PFSK-1 (cell line): Measurements from ENCODE around the gene NAV2.

Source experiments
- FOXP2 ChIP-seq: optimal IDR thresholded peaks from 2 replicates; pipeline ENCODE3; 2011; ENCODE audit warnings: borderline replicate concordance, control low read depth, inconsistent platforms; ENCODE audit not compliant: insufficient read depth; ENCODE audit errors: extremely low read length, extremely low read depth
- POLR2AphosphoS5 ChIP-seq: IDR thresholded peaks from 2 replicates; pipeline ENCODE4 v1.6.1; 2012; ENCODE audit warnings: low read depth, mild to moderate bottlenecking, control low read depth, low read length, moderate library complexity
- REST ChIP-seq, 2 experiments: IDR thresholded peaks; 2 replicates each; pipeline versions ENCODE4 v1.6.1 to v1.8.0; 2011 to 2012; ENCODE audit warnings: low read depth in 2 of 2, low read length in 2 of 2, control low read depth in 1 of 2, inconsistent platforms in 1 of 2, mild to moderate bottlenecking in 1 of 2, moderate library complexity in 1 of 2; ENCODE audit not compliant: insufficient read depth in 1 of 2
- SIN3A ChIP-seq: IDR thresholded peaks from 2 replicates; pipeline ENCODE4 v1.6.1; 2012; ENCODE audit warnings: mild to moderate bottlenecking, low read length, moderate library complexity, borderline replicate concordance; ENCODE audit not compliant: insufficient read depth
- TAF1 ChIP-seq: IDR thresholded peaks from 2 replicates; pipeline ENCODE4 v1.6.1; 2012; ENCODE audit warnings: low read length, control low read depth, borderline replicate concordance; ENCODE audit not compliant: insufficient read depth

Gene NAV2

GRCh38 chr11:19953336-19953735 lies 240.7 kb downstream of the NAV2 start:
- TF ChIP-seq SIN3A: no peak
- no peak for TF ChIP-seq TAF1
- TF ChIP-seq REST (IDR thresholded peaks at IDR 0.05; ENCODE audit: insufficient read depth in 1 of 2, low read depth in 2 of 2, low read length in 2 of 2): no peak
- TF ChIP-seq POLR2AphosphoS5: no peak
- no peak for TF ChIP-seq FOXP2

GRCh38 chr11:19953909-19954308 lies 241.3 kb downstream of the NAV2 start:
- TF ChIP-seq REST (IDR thresholded peaks at IDR 0.05; ENCODE audit: insufficient read depth in 1 of 2, low read depth in 2 of 2, low read length in 2 of 2) (no peak), TAF1 (no peak), SIN3A (no peak), FOXP2 (no peak), POLR2AphosphoS5 (no peak)

- TF ChIP-seq TAF1: no peak
- no peak for TF ChIP-seq SIN3A
- TF ChIP-seq POLR2AphosphoS5: no peak
- no peak for TF ChIP-seq FOXP2
- no peak for TF ChIP-seq REST (IDR thresholded peaks at IDR 0.05; ENCODE audit: insufficient read depth in 1 of 2, low read depth in 2 of 2, low read length in 2 of 2)
Measured at GRCh38 chr11:19954899-19955298, 242.3 kb downstream of the NAV2 start.

- TF ChIP-seq FOXP2: no peak
- TF ChIP-seq SIN3A: no peak
- no peak for TF ChIP-seq REST (IDR thresholded peaks at IDR 0.05; ENCODE audit: insufficient read depth in 1 of 2, low read depth in 2 of 2, low read length in 2 of 2)
- TF ChIP-seq POLR2AphosphoS5: no peak
- no peak for TF ChIP-seq TAF1
Measured at GRCh38 chr11:19955660-19956059, 243.0 kb downstream of the NAV2 start.

GRCh38 chr11:19956228-19956627 lies 243.6 kb downstream of the NAV2 start:
- TF ChIP-seq SIN3A: no peak
- no peak for TF ChIP-seq POLR2AphosphoS5
- no peak for TF ChIP-seq REST (IDR thresholded peaks at IDR 0.05; ENCODE audit: insufficient read depth in 1 of 2, low read depth in 2 of 2, low read length in 2 of 2)
- no peak for TF ChIP-seq TAF1
- TF ChIP-seq FOXP2: no peak
